Mucosa of descending colon (tissue), 3 donors: Measurements from ENCODE around the gene MBD5. TPM values are rescaled to one million over a fixed set of nuclear protein-coding genes. Genes with fewer than 3 reads are reported as not detected.

Source experiments
- ATAC-seq: fragments of 200-7000 bp; cut with Tn5 transposase; one replicate; pipeline ENCODE4 v1.9.1; 2020; ENCODE audit warnings: mild to moderate bottlenecking, moderate library complexity
- DNase-seq, 3 donors: peaks; one replicate each; pipeline ENCODE4 v3.0.0-alpha.2; 2020
- H3K36me3 ChIP-seq: fragments of 200-600 bp; one replicate; pipeline ENCODE4 v1.8.0; 2021; ENCODE audit warnings: low read depth, mild to moderate bottlenecking
- H3K4me1 ChIP-seq: fragments of 200-600 bp; one replicate; pipeline ENCODE4 v1.8.0; 2021; ENCODE audit warnings: low read depth, mild to moderate bottlenecking
- H3K4me3 ChIP-seq: fragments of 200-600 bp; one replicate; pipeline ENCODE4 v1.8.0; 2021; ENCODE audit warnings: mild to moderate bottlenecking
- H3K9me3 ChIP-seq: fragments of 200-600 bp; one replicate; pipeline ENCODE4 v1.8.0; 2021; ENCODE audit warnings: mild to moderate bottlenecking
- CTCF ChIP-seq: fragments of 200-600 bp; IDR thresholded peaks from one replicate; pipeline ENCODE4 v1.8.0; 2022; ENCODE audit warnings: antibody characterized with exemption, mild to moderate bottlenecking
- intact Hi-C, 2 donors: fragments of 100-400 bp; cut with DNase I in 1 of 2; cut with micrococcal nuclease in 1 of 2; formaldehyde crosslinking; loops; one replicate each; pipeline versions ENCODE4 v1.11.0 to v1.11.1; 2022; cut with DNase I, micrococcal nuclease
- total RNA-seq, 3 donors: library from RNA; stranded (reverse); fragmentation: NEBNext Ultra II Directional in 2 of 3; extraction: Animal tissue kit (Norgen Biotek cat#: 25700) in 2 of 3; gene quantifications; one replicate each; pipeline versions ENCODE4 v1.2.1 to v1.2.4, GENCODE V29; 2021 to 2023
- donor health status: DM: no; HTN: no; CAD: no; lungs with moderate emphysema.
- donor health status: DM: no; HTN: no; CAD: no.
- donor health status: DM: no; HTN: yes; CAD: no.

Gene MBD5
- total RNA-seq, 3 donors from 2014 or later, result 31.8 to 69.8 (median 43.8) TPM

- DNase-seq (no peak), ATAC-seq (no peak)
- intact Hi-C loops, result no loop called here
- H3K4me3 ChIP-seq, result no peak overlapping the region
- TF ChIP-seq CTCF, result no peak
- no peaks in the 10 kb centered on the region for H3K4me1 ChIP-seq
- no peaks in the 10 kb centered on the region for H3K36me3 ChIP-seq
- no peaks in the 10 kb centered on the region for H3K9me3 ChIP-seq
These were observed 438.5 kb downstream of the MBD5 start for GRCh38 chr2:148459377-148459778.

GRCh38 chr2:148461876-148462275, 441.0 kb downstream of the MBD5 start:
- no peaks in the 10 kb centered on the region for H3K4me1 ChIP-seq
- no peaks in the 10 kb centered on the region for H3K36me3 ChIP-seq
- no peak overlapping the region for H3K4me3 ChIP-seq
- ATAC-seq (no peak), DNase-seq (no peak)
- intact Hi-C loops, result no loop called here
- no peaks in the 10 kb centered on the region for H3K9me3 ChIP-seq
- no peak for TF ChIP-seq CTCF

- TF ChIP-seq CTCF, result no peak
- H3K4me3 ChIP-seq, result no peak overlapping the region
- no peak for DNase-seq
- no peaks in the 10 kb centered on the region for H3K36me3 ChIP-seq
- no peaks in the 10 kb centered on the region for H3K9me3 ChIP-seq
- intact Hi-C loops, result no loop called here
- H3K4me1 ChIP-seq, result no peaks in the 10 kb centered on the region
- ATAC-seq, result no peak
These were observed 454.7 kb downstream of the MBD5 start for GRCh38 chr2:148475626-148476025.

- intact Hi-C loops, result no loop called here
- Histone ChIP-seq H3K36me3 (no peaks in the 10 kb centered on the region), H3K4me1 (no peaks in the 10 kb centered on the region), H3K4me3 (no peak overlapping the region), H3K9me3 (no peaks in the 10 kb centered on the region)
- ATAC-seq (no peak), DNase-seq (no peak)
- TF ChIP-seq CTCF, result no peak
These were observed 458.5 kb downstream of the MBD5 start for GRCh38 chr2:148479398-148479797.

- no peaks in the 10 kb centered on the region for H3K9me3 ChIP-seq
- no peak for DNase-seq
- intact Hi-C loops, result no loop called here
- no peaks in the 10 kb centered on the region for H3K4me1 ChIP-seq
- no peak for ATAC-seq
- TF ChIP-seq CTCF, result no peak
- no peak overlapping the region for H3K4me3 ChIP-seq
- no peaks in the 10 kb centered on the region for H3K36me3 ChIP-seq
These were observed 462.8 kb downstream of the MBD5 start for GRCh38 chr2:148483665-148484064.

- Histone ChIP-seq H3K9me3 (no peaks in the 10 kb centered on the region), H3K36me3 (no peaks in the 10 kb centered on the region), H3K4me3 (no peak overlapping the region), H3K4me1 (no peaks in the 10 kb centered on the region)
- DNase-seq (no peak), ATAC-seq (no peak)
- TF ChIP-seq CTCF, result no peak
- intact Hi-C loops, result no loop called here
These were observed 463.2 kb downstream of the MBD5 start for GRCh38 chr2:148484066-148484465.
